GM06990 (cell line): ENCODE data around the gene ISCU.

Experiments used
- DNase-seq: peaks from one replicate; pipeline ENCODE4 v3.0.0-alpha.2; 2011; ENCODE audit not compliant: insufficient read length; ENCODE audit errors: extremely low read depth
- H3K27me3 ChIP-seq: replicated peaks from 2 replicates; pipeline ENCODE4 v1.6.0; 2011; ENCODE audit warnings: low read length; ENCODE audit not compliant: control insufficient read depth, insufficient read depth
- H3K36me3 ChIP-seq: 2 replicates; pipeline ENCODE4 v1.5.1; 2011; ENCODE audit warnings: low read length; ENCODE audit not compliant: control insufficient read depth, insufficient read depth
- H3K4me3 ChIP-seq: replicated peaks from 2 replicates; pipeline ENCODE4 v1.5.1; 2011; ENCODE audit warnings: low read depth, mild to moderate bottlenecking, control low read depth, low read length
- CTCF ChIP-seq: IDR thresholded peaks from 2 replicates; pipeline ENCODE4 v1.5.1; 2011; ENCODE audit warnings: low read length, control low read depth, mild to moderate bottlenecking, inconsistent platforms; ENCODE audit not compliant: insufficient read depth, poor library complexity, severe bottlenecking

Gene ISCU

GRCh38 chr12:108565146-108565545, 2.8 kb downstream of the ISCU start:
- H3K36me3 ChIP-seq: peaks cover 21% of the 10 kb centered on the region

GRCh38 chr12:108565976-108566375, 3.6 kb downstream of the ISCU start:
- Histone ChIP-seq H3K36me3 (peaks cover 21% of the 10 kb centered on the region), H3K27me3 (no peaks in the 10 kb centered on the region), H3K4me3 (no peak overlapping the region)
- TF ChIP-seq CTCF: no peak
- peak; percentile 57 for DNase-seq

More at GRCh38 chr12:108565146-108565545, 2.8 kb downstream of the ISCU start:
- Histone ChIP-seq H3K27me3 (no peaks in the 10 kb centered on the region), H3K4me3 (no peak overlapping the region)
- no peak for DNase-seq
- no peak for TF ChIP-seq CTCF

- Histone ChIP-seq H3K4me3 (no peak overlapping the region), H3K36me3 (peaks cover 21% of the 10 kb centered on the region), H3K27me3 (no peaks in the 10 kb centered on the region)
- no peak for TF ChIP-seq CTCF
- no peak for DNase-seq
Measured at GRCh38 chr12:108566452-108566851, 4.1 kb downstream of the ISCU start.

GRCh38 chr12:108567406-108568337, 5.3 kb downstream of the ISCU start:
- Histone ChIP-seq H3K4me3 (peak overlapping the region; percentile 16), H3K27me3 (no peaks in the 10 kb centered on the region), H3K36me3 (peaks cover 21% of the 10 kb centered on the region)
- peak; percentile 58 for DNase-seq
- no peak for TF ChIP-seq CTCF

GRCh38 chr12:108568338-108569154, 6.2 kb downstream of the ISCU start:
- H3K36me3 ChIP-seq: peaks cover 21% of the 10 kb centered on the region
- no peak for TF ChIP-seq CTCF
- no peaks in the 10 kb centered on the region for H3K27me3 ChIP-seq
- H3K4me3 ChIP-seq: peak overlapping the region; percentile 16
- DNase-seq: peak; percentile 83
